GM12892 (cell line): Measurements from ENCODE around the gene MICAL2.

ENCODE experiments used
- DNase-seq: peaks from one replicate; pipeline ENCODE4 v3.0.0; 2011; ENCODE audit not compliant: insufficient read length
- FAIRE-seq: peaks from 2 replicates; lab custom pipeline; 2011; peaks lifted over from hg19 to GRCh38; lab: Jason Lieb, UNC
- POLR2A ChIP-seq: IDR thresholded peaks from 2 replicates; pipeline ENCODE4 v1.6.1; 2011; ENCODE audit warnings: low read depth, low read length, control low read depth
- POLR2AphosphoS5 ChIP-seq: IDR thresholded peaks from 2 replicates; pipeline ENCODE4 v1.6.1; 2011; ENCODE audit warnings: low read depth, low read length, control low read depth
- TAF1 ChIP-seq: IDR thresholded peaks from 2 replicates; pipeline ENCODE4 v1.6.1; 2011; ENCODE audit warnings: low read depth, mild to moderate bottlenecking, control low read depth, low read length, borderline replicate concordance

MICAL2 gene

GRCh38 chr11:12206529-12206928 lies 96.1 kb downstream of the MICAL2 start:
- DNase-seq: no peak
- FAIRE-seq: no peak
- no peak for TF ChIP-seq TAF1

GRCh38 chr11:12207384-12208150 lies 97.2 kb downstream of the MICAL2 start:
- no peak for DNase-seq
- no peak for FAIRE-seq
- TF ChIP-seq TAF1 (no peak), POLR2A (no peak), POLR2AphosphoS5 (no peak)

GRCh38 chr11:12209096-12209495 lies 98.7 kb downstream of the MICAL2 start:
- TF ChIP-seq POLR2AphosphoS5 (no peak), POLR2A (no peak), TAF1 (no peak)
- DNase-seq (no peak), FAIRE-seq (no peak)

- FAIRE-seq (no peak), DNase-seq (no peak)
- TF ChIP-seq TAF1: no peak
- no peak for TF ChIP-seq POLR2A
- TF ChIP-seq POLR2AphosphoS5: no peak
These were observed 99.8 kb downstream of the MICAL2 start for GRCh38 chr11:12210200-12210599.

- TF ChIP-seq POLR2A (no peak), TAF1 (no peak), POLR2AphosphoS5 (no peak)
- FAIRE-seq (peak; percentile 58), DNase-seq (no peak)
These were observed 101.1 kb downstream of the MICAL2 start for GRCh38 chr11:12211331-12212065.

GRCh38 chr11:12212174-12212820 lies 101.9 kb downstream of the MICAL2 start:
- TF ChIP-seq TAF1 (no peak), POLR2A (no peak), POLR2AphosphoS5 (no peak)
- peak; percentile 5 for FAIRE-seq
- no peak for DNase-seq

- TF ChIP-seq POLR2AphosphoS5 (no peak), POLR2A (no peak), TAF1 (no peak)
- FAIRE-seq (no peak), DNase-seq (no peak)
These were observed 102.4 kb downstream of the MICAL2 start for GRCh38 chr11:12212821-12213185.

GRCh38 chr11:12213883-12214282 lies 103.5 kb downstream of the MICAL2 start:
- no peak for FAIRE-seq
- TF ChIP-seq TAF1 (no peak), POLR2AphosphoS5 (no peak), POLR2A (no peak)

GRCh38 chr11:12214751-12215150 lies 104.4 kb downstream of the MICAL2 start:
- FAIRE-seq: no peak
- TF ChIP-seq TAF1: no peak
- TF ChIP-seq POLR2AphosphoS5: no peak
- no peak for TF ChIP-seq POLR2A
- DNase-seq: no peak

More at GRCh38 chr11:12213883-12214282, 103.5 kb downstream of the MICAL2 start:
- DNase-seq: no peak

GRCh38 chr11:12215181-12215593 lies 104.8 kb downstream of the MICAL2 start:
- DNase-seq (no peak), FAIRE-seq (no peak)
- no peak for TF ChIP-seq POLR2AphosphoS5
- no peak for TF ChIP-seq TAF1
- no peak for TF ChIP-seq POLR2A

- no peak for FAIRE-seq
- DNase-seq: no peak
- TF ChIP-seq POLR2A: no peak
- TF ChIP-seq TAF1: no peak
- TF ChIP-seq POLR2AphosphoS5: no peak
These were observed 105.7 kb downstream of the MICAL2 start for GRCh38 chr11:12216041-12216451.

GRCh38 chr11:12216671-12217374 lies 106.4 kb downstream of the MICAL2 start:
- no peak for DNase-seq
- TF ChIP-seq TAF1: no peak
- TF ChIP-seq POLR2A: no peak
- TF ChIP-seq POLR2AphosphoS5: no peak
- no peak for FAIRE-seq
